Measurements from ENCODE around the gene MRPS31. TPM values are rescaled to one million over a fixed set of nuclear protein-coding genes. Genes with fewer than 3 reads are reported as not detected.
A peak's percentile ranks its signal among the peaks of the same experiment; 100 is the strongest.

Gene MRPS31
- total RNA-seq, 1 donor from 2014 or later, result 32.0 TPM

GRCh38 chr13:40682449-40683240 lies 88.3 kb downstream of the MRPS31 start:
- Mint-ChIP-seq H3K4me1 (peaks cover 9% of the 10 kb centered on the region), H3K4me3 (no peak overlapping the region), H3K27ac (ENCODE audit: unreplicated experiment) (no peak overlapping the region), H3K9me3 (no peaks in the 10 kb centered on the region), H3K36me3 (ENCODE audit: low read depth) (no peaks in the 10 kb centered on the region), H3K27me3 (ENCODE audit: low read depth) (no peaks in the 10 kb centered on the region)
- DNase-seq (ENCODE audit: low read depth, low spot score), result no peak
- peak; percentile 86 for TF ChIP-seq CTCF (conservative IDR thresholded peaks at IDR 0.05)

DNA sequence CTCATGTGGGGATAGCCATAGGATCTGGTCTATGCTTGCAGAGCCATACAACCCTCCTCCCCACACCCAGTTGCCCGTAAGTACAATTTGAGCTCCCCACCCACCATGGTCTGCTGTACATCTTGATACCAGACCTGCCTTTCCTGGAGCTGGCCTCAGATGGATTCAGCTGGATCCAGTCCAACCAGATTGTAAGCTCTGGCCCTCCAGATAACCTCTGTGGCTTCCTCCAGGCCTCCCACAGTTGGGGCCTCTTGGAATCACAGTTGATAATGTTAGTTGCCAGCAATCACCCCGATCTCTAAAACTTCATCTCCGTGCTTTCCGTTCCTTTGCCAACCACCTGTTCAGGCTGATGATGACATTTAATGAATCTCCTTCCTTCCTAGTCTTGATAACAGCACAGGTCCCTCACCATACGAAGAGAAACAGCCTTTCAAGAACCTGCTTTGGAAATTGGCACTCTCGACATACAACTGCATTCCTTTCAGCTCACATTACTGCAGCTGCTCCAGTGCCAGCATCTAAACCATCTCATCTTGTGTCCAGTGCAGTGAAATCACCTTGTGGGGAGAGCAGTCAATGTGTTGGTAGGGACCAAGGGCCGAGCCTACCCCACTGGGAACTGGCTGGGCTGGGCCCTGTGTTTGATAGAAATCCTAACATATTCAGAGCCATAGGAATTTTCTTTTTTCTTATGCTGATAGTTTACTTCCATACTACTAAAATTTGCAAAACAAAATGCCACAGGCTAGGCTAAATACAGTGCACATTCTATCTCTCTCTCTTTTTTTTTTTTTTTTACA lies 89.4 kb downstream of the MRPS31 start:
- Mint-ChIP-seq H3K27ac (ENCODE audit: unreplicated experiment) (no peak overlapping the region), H3K9me3 (no peaks in the 10 kb centered on the region), H3K36me3 (ENCODE audit: low read depth) (no peaks in the 10 kb centered on the region), H3K4me3 (no peak overlapping the region), H3K27me3 (ENCODE audit: low read depth) (no peaks in the 10 kb centered on the region), H3K4me1 (peaks cover 9% of the 10 kb centered on the region)
- no peak for DNase-seq (ENCODE audit: low read depth, low spot score)
- TF ChIP-seq CTCF (conservative IDR thresholded peaks at IDR 0.05), result no peak

DNA sequence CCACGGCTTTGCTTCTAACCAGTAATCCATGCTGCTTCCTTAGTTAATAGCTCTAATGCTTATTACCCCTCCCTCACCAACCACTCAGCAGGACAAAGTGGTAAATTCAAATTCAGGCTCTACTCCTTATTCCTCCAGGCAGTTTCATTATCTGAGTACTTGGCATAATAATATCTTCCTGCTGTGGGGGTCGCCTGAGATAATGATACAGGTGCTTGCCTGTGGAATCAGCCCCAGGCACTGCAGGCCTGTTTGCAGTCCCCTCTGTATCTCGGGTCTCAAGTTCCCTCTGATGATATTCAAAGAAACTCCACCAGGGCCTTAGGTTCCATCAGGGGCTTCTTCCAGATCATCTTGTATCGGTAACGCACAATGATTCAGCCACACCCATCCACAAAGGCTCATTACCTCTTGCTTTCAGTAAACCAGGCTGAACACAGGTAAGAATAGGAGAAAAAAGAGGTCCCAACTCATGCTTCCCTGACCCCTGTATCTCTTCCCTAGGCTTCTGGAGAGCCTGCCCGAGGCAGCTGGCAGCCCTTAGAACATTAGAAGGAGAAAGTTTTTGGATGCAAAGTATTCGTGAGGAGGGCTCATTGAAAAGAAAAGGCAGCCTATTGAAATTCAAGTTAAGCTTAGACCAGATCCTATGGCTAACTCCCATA lies 90.2 kb downstream of the MRPS31 start:
- Mint-ChIP-seq H3K36me3 (ENCODE audit: low read depth) (no peaks in the 10 kb centered on the region), H3K9me3 (no peaks in the 10 kb centered on the region), H3K27ac (ENCODE audit: unreplicated experiment) (no peak overlapping the region), H3K27me3 (ENCODE audit: low read depth) (no peaks in the 10 kb centered on the region), H3K4me3 (no peak overlapping the region), H3K4me1 (peaks cover 9% of the 10 kb centered on the region)
- TF ChIP-seq CTCF (conservative IDR thresholded peaks at IDR 0.05), result no peak
- no peak for DNase-seq (ENCODE audit: low read depth, low spot score)

GRCh38 chr13:40679480-40679985 lies 91.5 kb downstream of the MRPS31 start:
- H3K4me3 Mint-ChIP-seq, result no peak overlapping the region
- no peak overlapping the region for H3K27ac Mint-ChIP-seq (ENCODE audit: unreplicated experiment)
- TF ChIP-seq CTCF (conservative IDR thresholded peaks at IDR 0.05), result no peak
- no peaks in the 10 kb centered on the region for H3K9me3 Mint-ChIP-seq
- no peaks in the 10 kb centered on the region for H3K36me3 Mint-ChIP-seq (ENCODE audit: low read depth)
- H3K27me3 Mint-ChIP-seq (ENCODE audit: low read depth), result no peaks in the 10 kb centered on the region
- peaks cover 9% of the 10 kb centered on the region for H3K4me1 Mint-ChIP-seq
- DNase-seq (ENCODE audit: low read depth, low spot score), result no peak

Small RNA genes within 50 kb of the gene (microRNA-seq; reads per million reads assigned to microRNA genes)
- gene MIR320D1, result not detected
- gene MIR621, result not detected

Other genes with a start within 250 kb of the MRPS31 start
- 8.9 and 10.8 TPM in 2 replicates for gene FOXO1, start 104.5 kb downstream of the MRPS31 start, total RNA-seq
- 23.5 and 25.6 TPM in 2 replicates for gene SLC25A15, start 18.4 kb upstream of the MRPS31 start, total RNA-seq
- 18.0 and 19.2 TPM in 2 replicates for gene ELF1, start 248.1 kb upstream of the MRPS31 start, total RNA-seq